ENCODE data around the gene ADCY1.

The ADCY1 gene

GRCh38 chr7:45573661-45574415 lies at the start of gene ADCY1:
ADCY1 (plus strand) TSS chr7:45574368; CDS start chr7:45574544, 176 bp downstream.
- DNase-seq: peak; percentile 40

DNA sequence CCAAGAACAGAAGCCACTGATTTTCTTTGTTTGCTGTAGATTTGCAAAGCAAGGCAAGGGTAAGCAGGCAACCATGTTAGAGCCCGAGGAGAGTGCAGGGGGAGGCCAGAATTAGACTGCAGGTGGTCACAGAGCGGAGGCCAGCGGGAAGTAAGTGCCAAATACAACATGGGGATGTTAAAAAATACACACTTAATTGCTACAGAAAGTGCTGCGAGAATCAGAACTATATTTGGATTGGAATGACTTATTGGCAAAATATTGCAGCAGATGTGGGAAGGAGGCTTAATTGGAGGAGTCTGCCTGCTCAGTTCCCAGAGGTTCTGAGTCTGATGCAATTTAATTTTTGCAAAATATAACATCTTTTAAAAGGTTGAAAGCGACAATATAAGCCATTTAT lies 49.7 kb upstream of the ADCY1 start:
- no peak for DNase-seq

DNA sequence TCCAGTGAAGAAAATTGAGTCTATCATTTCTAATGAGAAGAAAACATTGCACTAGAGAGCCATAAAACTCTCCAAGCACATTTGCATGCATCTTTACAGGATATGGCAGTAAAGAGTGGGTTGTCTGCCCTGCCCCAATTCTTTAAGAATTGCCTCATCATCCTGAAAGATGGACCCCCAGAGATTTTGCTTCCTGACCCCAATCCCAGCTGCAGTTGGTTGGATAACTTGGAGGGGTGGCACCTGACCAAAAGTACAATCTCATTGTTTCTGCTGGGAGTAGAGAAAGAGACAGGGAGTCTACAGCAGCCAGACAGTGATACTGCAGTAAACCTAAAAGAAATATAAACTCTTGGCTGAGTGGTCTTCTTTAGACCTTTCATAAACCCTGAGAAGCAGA lies 49.1 kb upstream of the ADCY1 start:
- no peak for DNase-seq

GRCh38 chr7:45543473-45543872 lies 30.7 kb upstream of the ADCY1 start:
- DNase-seq: no peak

- DNase-seq: peak; percentile 17
These were observed 29.0 kb upstream of the ADCY1 start for GRCh38 chr7:45545105-45545710.

DNA sequence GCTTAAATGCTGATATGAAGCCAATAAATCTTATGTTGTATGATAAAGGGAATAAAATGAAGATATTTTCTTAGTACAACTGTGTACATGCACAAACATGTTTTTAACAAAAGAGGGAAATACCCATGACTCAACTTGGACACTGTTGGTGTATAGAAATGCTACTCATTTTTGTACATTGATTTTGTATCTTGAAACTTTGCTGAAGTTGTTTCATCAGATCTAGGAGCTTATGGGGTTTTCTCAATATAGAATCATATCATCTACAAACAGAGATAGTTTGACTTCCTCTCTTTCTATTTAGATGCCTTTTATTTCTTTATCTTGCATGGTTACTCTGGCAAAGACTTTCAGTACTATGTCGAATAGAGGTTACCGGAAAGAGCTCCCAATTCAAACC lies 25.3 kb upstream of the ADCY1 start:
- DNase-seq: peak; percentile 56

DNA sequence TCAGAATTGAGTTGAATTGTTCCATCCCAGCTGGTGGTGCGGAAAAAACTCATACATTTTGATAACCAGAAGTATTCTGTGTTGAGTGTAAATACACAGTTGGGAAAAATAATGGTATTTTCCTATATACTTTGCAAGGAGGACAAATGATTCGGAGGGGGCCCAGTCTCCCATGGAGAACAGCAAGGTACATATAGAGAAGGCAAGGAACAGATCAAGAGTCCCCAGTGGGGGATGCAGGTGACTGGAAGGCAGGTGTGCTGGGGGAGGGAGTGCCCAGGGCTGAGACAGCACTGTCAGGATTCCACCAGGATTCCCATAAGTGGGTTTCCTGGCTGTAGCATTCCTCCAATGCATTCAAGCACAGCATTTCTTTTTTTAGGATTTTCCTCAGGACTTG lies 10.8 kb upstream of the ADCY1 start:
- DNase-seq: no peak

- no peak for DNase-seq
These were observed 10.2 kb upstream of the ADCY1 start for GRCh38 chr7:45563941-45564461.

DNA sequence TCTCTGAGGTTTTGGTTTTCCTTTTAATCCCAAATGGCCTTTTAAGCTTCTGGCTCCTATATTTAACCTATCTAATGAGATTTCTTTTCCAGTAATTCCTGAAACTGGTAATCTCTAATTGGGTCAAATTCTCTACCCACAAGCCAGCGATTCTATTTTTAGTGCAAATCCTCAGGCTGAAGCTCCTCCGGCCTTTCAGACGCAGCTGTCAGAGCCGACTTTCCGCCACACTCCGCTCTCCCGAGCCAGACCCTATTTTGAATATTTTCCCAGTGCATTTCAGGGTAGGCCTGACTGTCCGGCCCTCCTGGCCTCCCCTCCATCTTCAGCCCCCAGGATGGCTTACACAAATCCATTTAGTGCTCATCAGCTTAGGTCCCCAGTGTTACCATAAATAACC lies 9.7 kb upstream of the ADCY1 start:
- DNase-seq: no peak

- DNase-seq: no peak
These were observed 9.2 kb upstream of the ADCY1 start for GRCh38 chr7:45564886-45565455.

DNA sequence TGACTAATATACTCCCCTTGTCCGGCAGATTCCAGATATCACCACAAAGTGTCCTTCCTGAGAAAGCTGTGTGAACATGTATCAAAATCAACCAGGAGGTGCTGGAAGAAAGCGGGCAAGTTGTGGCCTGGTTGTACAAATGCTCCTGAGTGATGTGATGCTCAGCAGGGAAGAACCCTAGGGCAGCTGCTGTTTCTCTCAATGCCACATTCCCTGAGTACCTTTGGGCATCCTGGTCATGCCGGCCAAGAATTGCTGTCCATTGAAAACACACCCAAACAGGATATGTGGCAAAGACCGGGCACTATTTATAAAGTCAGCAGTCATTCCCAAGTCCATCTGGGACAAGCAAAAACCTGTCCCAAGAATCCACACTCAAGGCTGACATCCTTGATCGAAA lies 7.8 kb upstream of the ADCY1 start:
- DNase-seq: no peak

DNA sequence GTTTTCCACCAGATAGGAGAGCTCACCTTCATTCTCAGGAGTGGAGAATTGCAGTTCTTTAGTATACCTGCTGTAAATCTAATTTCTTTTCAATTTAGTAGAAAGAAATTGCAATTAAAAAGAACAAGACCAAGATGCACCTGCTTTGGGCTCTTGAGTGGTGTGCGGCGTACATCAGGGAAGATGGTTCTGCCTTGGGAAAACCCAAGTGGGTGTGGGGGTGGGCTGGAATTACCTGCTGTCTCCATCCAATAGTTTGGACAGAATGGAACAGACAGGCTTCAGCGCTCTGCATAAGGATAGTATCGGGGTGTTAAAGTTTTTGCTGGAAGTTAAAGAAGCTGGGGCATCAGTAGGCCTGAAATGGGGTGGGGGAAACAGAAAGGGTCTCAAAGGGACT lies 7.2 kb upstream of the ADCY1 start:
- DNase-seq: no peak

DNA sequence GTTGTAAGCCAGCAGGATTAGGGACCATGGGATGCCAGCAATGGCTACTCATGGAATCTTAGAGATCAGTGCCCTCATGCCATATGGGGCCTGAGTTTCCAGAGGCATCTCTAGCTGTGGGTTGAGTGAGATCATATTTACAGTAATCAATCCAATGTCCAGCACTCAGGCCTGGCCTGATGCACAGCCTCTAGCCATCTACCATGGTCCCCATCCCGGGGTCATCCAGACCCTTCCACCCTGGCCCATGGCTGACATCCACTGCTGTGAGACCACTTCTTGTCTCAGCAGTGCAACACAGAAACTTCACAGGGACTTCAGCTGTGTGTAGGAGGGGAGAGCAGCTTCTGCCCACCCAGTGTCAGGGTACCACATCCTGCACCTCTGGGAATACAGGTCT lies 6.5 kb upstream of the ADCY1 start:
- DNase-seq: no peak

DNA sequence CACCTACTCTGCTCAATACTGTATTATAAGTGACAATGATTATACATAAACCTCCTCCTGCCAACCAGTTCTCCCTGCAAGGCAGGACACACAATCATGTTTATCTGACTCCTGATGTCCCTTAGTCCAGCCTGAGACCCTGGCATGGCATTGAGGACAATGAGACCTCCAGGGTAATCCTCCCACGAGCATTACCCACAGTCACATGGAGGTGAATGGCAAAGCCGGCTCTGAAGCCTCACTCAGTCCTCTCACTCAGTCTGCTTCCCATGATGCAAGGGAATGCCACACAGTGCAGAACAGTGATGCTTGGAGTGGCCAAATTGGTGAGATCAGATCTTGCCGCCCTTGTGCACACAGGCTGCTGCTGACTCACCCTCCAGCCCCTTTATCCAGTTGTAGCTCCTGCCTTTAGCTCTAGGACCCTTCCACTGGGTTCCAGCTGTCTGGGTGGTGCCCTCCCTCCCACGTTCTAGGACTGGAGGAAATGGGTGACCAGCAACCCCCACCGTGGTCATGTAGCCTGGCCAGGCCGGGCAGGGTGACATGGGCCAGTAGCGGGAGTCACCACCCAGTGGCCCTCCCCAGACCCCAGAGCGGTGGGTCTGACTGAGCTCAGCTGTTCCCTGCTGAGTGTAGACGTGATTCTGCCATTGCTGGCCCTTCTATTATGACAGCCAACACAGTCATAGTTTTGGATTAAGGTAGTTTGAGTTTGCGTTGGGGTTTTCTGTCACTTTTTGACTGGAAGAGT lies 5.5 kb upstream of the ADCY1 start:
- DNase-seq: no peak

DNA sequence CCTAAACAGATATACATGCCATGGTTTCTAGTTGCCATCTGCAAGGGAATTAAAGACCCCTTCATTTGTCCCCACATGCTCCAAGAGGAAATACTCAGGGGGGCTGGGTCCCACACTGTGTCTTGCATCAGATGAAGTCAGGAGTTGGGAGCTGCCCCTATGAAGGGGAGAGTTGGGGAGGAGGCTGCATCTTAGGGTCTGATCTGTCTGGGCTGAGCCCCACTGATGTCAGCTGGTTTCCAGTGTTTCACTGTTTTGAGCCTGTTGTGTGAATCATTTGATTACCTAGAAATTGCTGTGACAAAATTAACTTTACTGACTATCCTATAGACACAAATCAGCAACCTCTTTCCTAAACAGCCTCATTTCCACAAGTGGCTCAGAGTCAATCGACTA lies 4.9 kb upstream of the ADCY1 start:
- no peak for DNase-seq

GRCh38 chr7:45570797-45571196 lies 3.4 kb upstream of the ADCY1 start:
- no peak for DNase-seq

DNA sequence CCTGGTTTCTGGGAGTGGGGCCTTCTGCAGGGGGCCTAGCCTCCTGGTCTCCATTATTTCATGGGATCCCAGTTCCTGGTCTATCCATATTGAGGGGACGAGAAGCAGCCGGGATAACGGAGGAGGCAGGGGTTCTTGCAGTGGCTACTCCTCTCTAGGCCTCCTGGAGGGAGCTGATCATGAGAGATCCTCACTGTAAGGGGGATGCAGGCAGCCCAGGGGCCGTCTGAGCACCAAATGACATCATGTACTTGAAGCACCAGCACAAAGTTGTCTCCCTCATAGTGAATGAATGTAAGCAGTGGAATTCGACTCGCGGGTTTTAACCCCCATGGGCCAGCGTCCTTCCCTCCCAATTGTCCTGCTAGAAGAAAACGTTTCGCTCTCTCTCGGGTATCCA lies 964 bp upstream of the ADCY1 start:
- DNase-seq: no peak

- peak; percentile 23 for DNase-seq
These were observed 174 bp downstream of the ADCY1 start for GRCh38 chr7:45574416-45574668.

- no peak for DNase-seq
These were observed 717 bp downstream of the ADCY1 start for GRCh38 chr7:45574669-45575500.

DNA sequence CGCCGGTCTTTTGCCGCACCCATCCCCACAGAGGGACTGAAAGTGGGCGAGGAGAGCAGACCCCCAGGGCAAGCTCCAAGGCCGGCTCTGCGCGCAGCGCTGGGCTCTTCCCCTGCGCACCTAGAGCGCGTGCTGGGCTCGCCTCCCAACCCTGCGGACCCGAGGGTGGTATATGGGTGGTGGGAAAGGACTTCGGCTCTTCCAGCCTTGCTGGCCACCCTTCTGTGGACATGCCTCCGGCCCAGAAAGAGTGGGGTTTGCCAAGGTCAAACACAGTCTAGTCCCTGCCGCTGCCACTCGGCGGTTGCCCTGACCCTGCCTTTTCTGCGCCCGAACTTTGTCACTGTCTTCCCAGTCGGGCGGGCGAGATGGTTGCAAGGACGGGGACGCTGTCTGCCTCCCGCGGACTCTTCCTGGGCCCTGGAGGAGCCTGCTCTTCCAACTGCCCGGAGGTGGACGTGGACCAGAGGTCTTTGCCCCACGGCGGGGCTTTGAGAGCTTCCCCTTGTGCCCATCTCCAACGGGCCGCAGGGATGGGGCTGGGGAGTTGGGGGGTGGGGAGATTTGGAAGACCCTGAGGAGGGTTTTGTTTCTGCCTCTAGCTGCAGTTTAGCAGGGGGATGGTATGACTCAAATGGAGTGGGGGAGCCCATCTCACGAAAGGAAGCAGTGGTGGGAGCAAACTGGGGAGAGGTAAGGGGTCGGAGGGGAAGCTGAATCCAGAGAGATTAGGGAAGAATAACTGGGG lies 1.5 kb downstream of the ADCY1 start:
- DNase-seq: no peak

- DNase-seq: no peak
These were observed 2.2 kb downstream of the ADCY1 start for GRCh38 chr7:45576249-45576929.

GRCh38 chr7:45578022-45578421 lies 3.9 kb downstream of the ADCY1 start:
- no peak for DNase-seq
